NCI-H345 (cell line): ENCODE data around the gene PRDM16.

Source experiments
- DNase-seq: peaks from one replicate; lab custom pipeline; 2025; lab: John Stamatoyannopoulos, UW

PRDM16 gene

GRCh38 chr1:3124246-3124645, 55.2 kb downstream of the PRDM16 start:
- no peak for DNase-seq

GRCh38 chr1:3125078-3125477, 56.1 kb downstream of the PRDM16 start:
- no peak for DNase-seq

GRCh38 chr1:3125546-3126368, 56.8 kb downstream of the PRDM16 start:
- no peak for DNase-seq

- no peak for DNase-seq
Measured at GRCh38 chr1:3126756-3127678, 58.0 kb downstream of the PRDM16 start.

- no peak for DNase-seq
Measured at GRCh38 chr1:3127738-3128137, 58.7 kb downstream of the PRDM16 start.

- DNase-seq, result no peak
Measured at GRCh38 chr1:3128431-3129132, 59.6 kb downstream of the PRDM16 start.

- DNase-seq, result no peak
Measured at GRCh38 chr1:3129133-3129490, 60.1 kb downstream of the PRDM16 start.

- DNase-seq, result no peak
Measured at GRCh38 chr1:3130268-3130667, 61.3 kb downstream of the PRDM16 start.

- DNase-seq, result no peak
Measured at GRCh38 chr1:3132660-3133059, 63.7 kb downstream of the PRDM16 start.

GRCh38 chr1:3133686-3134085, 64.7 kb downstream of the PRDM16 start:
- no peak for DNase-seq

- DNase-seq, result no peak
Measured at GRCh38 chr1:3134381-3135072, 65.5 kb downstream of the PRDM16 start.

GRCh38 chr1:3135073-3135702, 66.2 kb downstream of the PRDM16 start:
- DNase-seq, result no peak

GRCh38 chr1:3135744-3136455, 66.9 kb downstream of the PRDM16 start:
- no peak for DNase-seq

GRCh38 chr1:3136532-3136931, 67.5 kb downstream of the PRDM16 start:
- no peak for DNase-seq

GRCh38 chr1:3137111-3138100, 68.4 kb downstream of the PRDM16 start:
- no peak for DNase-seq

- DNase-seq, result no peak
Measured at GRCh38 chr1:3138623-3139151, 69.7 kb downstream of the PRDM16 start.

- DNase-seq, result no peak
Measured at GRCh38 chr1:3139451-3139852, 70.4 kb downstream of the PRDM16 start.

GRCh38 chr1:3139871-3140361, 70.9 kb downstream of the PRDM16 start:
- DNase-seq, result no peak

- no peak for DNase-seq
Measured at GRCh38 chr1:3140437-3140836, 71.4 kb downstream of the PRDM16 start.
